Aorta (tissue), 5 donors: ENCODE results near the gene TRIM28. TPM values are rescaled to one million over a fixed set of nuclear protein-coding genes. Genes with fewer than 3 reads are reported as not detected.

Experiments
- ATAC-seq: fragments of 200-7000 bp; cut with Tn5 transposase; one replicate; pipeline ENCODE4 v1.9.1; 2022; ENCODE audit warnings: moderate library complexity; ENCODE audit not compliant: low FRiP score
- DNase-seq, 2 donors: peaks; one replicate each; pipeline ENCODE4 v3.0.0-alpha.2; 2020
- H3K27ac ChIP-seq, 2 donors: one replicate each; pipeline ENCODE4 v1.5.1; 2013; ENCODE audit warnings: low read length in 2 of 2, mild to moderate bottlenecking in 2 of 2, moderate library complexity in 2 of 2, control low read depth in 1 of 2, inconsistent platforms in 1 of 2, low read depth in 1 of 2
- H3K27me3 ChIP-seq, 2 donors: one replicate each; pipeline ENCODE4 v1.6.1; 2013; ENCODE audit warnings: control low read depth in 1 of 2, low read length in 1 of 2, mild to moderate bottlenecking in 1 of 2, moderate library complexity in 1 of 2; ENCODE audit not compliant: insufficient read depth in 2 of 2, control insufficient read depth in 1 of 2
- H3K36me3 ChIP-seq, 2 donors: one replicate each; pipeline ENCODE4 v1.6.1; 2013; ENCODE audit warnings: control low read depth in 1 of 2, low read length in 1 of 2, mild to moderate bottlenecking in 1 of 2; ENCODE audit not compliant: insufficient read depth in 2 of 2, control insufficient read depth in 1 of 2
- H3K4me1 ChIP-seq, 2 donors: one replicate each; pipeline ENCODE4 v1.6.1; 2013; ENCODE audit warnings: low read length in 2 of 2, control low read depth in 1 of 2, mild to moderate bottlenecking in 1 of 2, moderate library complexity in 1 of 2; ENCODE audit not compliant: insufficient read depth in 2 of 2, control insufficient read depth in 1 of 2
- H3K4me3 ChIP-seq, 2 donors: one replicate each; pipeline ENCODE4 v1.5.1; 2013; ENCODE audit warnings: low read length in 2 of 2, control low read depth in 1 of 2, mild to moderate bottlenecking in 1 of 2
- H3K9me3 ChIP-seq: one replicate; pipeline ENCODE4 v1.6.1; 2013; ENCODE audit warnings: mild to moderate bottlenecking, low read length; ENCODE audit not compliant: control insufficient read depth
- WGBS, 2 donors: extraction: QIAGEN DNeasy Blood & Tissue Kit; methylation state at CpG; one replicate each; pipeline ENCODE4 v1.1.7; 2013; 5-methylcytosine and 5-hydroxymethylcytosine counted together
- intact Hi-C, 2 donors: fragments of 100-400 bp; cut with DNase I; formaldehyde crosslinking; loops; one replicate each; pipeline versions ENCODE4 v1.14.2 to v1.15.0; 2022
- polyA plus RNA-seq, 2 donors: library from polyadenylated mRNA; stranded (reverse); fragments of 200-250 nt; gene quantifications; one replicate each; pipeline ENCODE4 v1.2.3, GENCODE V29; 2013
- total RNA-seq, 2 donors: library from RNA; stranded (reverse); fragmentation: NEBNext Ultra II Directional; extraction: Animal tissue kit (Norgen Biotek cat#: 25700); gene quantifications; one replicate each; pipeline ENCODE4 v1.2.1, GENCODE V29; 2021
- donor health status: healthy with polysubstance abuse.
- donor health status: Bipolar disorder and iron deficiency.
- donor health status: DM: no; HTN: no; CAD: no.
- donor health status: DM: no; HTN: no; CAD: no.
- donor health status: DM: yes; HTN: yes; CAD: no.

The TRIM28 gene
- total and polyA plus RNA-seq, 4 donors: 76.5 to 210 (median 173) TPM

GRCh38 chr19:58545286-58546018 lies 1.6 kb downstream of the TRIM28 start:
- H3K27me3 ChIP-seq: no peaks in the 10 kb centered on the region
- peak overlapping the region; percentile 92 to 93 for H3K4me3 ChIP-seq
- DNase-seq: no peak
- intact Hi-C loops: no loop called here
- no peak overlapping the region for H3K27ac ChIP-seq
- no peaks in the 10 kb centered on the region for H3K9me3 ChIP-seq
- WGBS, 2 donors: 6 to 9% methylated on average over 21 of the region's 21 CpGs
- ATAC-seq: no peak
- H3K4me1 ChIP-seq: no peaks in the 10 kb centered on the region
- H3K36me3 ChIP-seq: peaks cover 3 to 17% of the 10 kb centered on the region in 2 donors

GRCh38 chr19:58546019-58546530 lies 2.2 kb downstream of the TRIM28 start:
- Histone ChIP-seq H3K4me3 (peak overlapping the region in 1 of 2 donors; percentile 93), H3K9me3 (no peaks in the 10 kb centered on the region), H3K27ac (no peak overlapping the region), H3K4me1 (no peaks in the 10 kb centered on the region), H3K36me3 (peaks cover 3 to 19% of the 10 kb centered on the region in 2 donors), H3K27me3 (no peaks in the 10 kb centered on the region)
- intact Hi-C loops: no loop called here
- ATAC-seq (no peak), DNase-seq (no peak)
- 16 to 35% methylated on average over 1 of the region's 1 CpG for WGBS, 2 donors

- ATAC-seq (no peak), DNase-seq (no peak)
- Histone ChIP-seq H3K9me3 (no peaks in the 10 kb centered on the region), H3K4me3 (no peak overlapping the region), H3K4me1 (no peaks in the 10 kb centered on the region), H3K27me3 (no peaks in the 10 kb centered on the region), H3K36me3 (peaks cover 3 to 19% of the 10 kb centered on the region in 2 donors), H3K27ac (no peak overlapping the region)
- intact Hi-C loops: no loop called here
- 83 to 84% methylated on average over 18 of the region's 18 CpGs for WGBS, 2 donors
These were observed 3.8 kb downstream of the TRIM28 start for GRCh38 chr19:58547323-58548312.

GRCh38 chr19:58548859-58549663 lies 5.2 kb downstream of the TRIM28 start:
- DNase-seq (no peak), ATAC-seq (no peak)
- Histone ChIP-seq H3K4me3 (no peak overlapping the region), H3K27me3 (no peaks in the 10 kb centered on the region), H3K36me3 (peaks cover 3 to 19% of the 10 kb centered on the region in 2 donors), H3K9me3 (no peaks in the 10 kb centered on the region), H3K4me1 (no peaks in the 10 kb centered on the region), H3K27ac (no peak overlapping the region)
- intact Hi-C loops: no loop called here
- 87 to 89% methylated on average over 20 of the region's 20 CpGs for WGBS, 2 donors

- Histone ChIP-seq H3K27me3 (no peaks in the 10 kb centered on the region), H3K4me3 (no peak overlapping the region), H3K36me3 (peaks cover 3 to 19% of the 10 kb centered on the region in 2 donors), H3K4me1 (no peaks in the 10 kb centered on the region), H3K9me3 (no peaks in the 10 kb centered on the region), H3K27ac (no peak overlapping the region)
- intact Hi-C loops: no loop called here
- WGBS, 2 donors: 81 to 83% methylated on average over 11 of the region's 11 CpGs
- ATAC-seq: no peak
- DNase-seq: no peak
These were observed 5.9 kb downstream of the TRIM28 start for GRCh38 chr19:58549664-58550361.

- DNase-seq: no peak
- Histone ChIP-seq H3K36me3 (peaks cover 3 to 19% of the 10 kb centered on the region in 2 donors), H3K4me1 (no peaks in the 10 kb centered on the region)
These were observed 6.7 kb downstream of the TRIM28 start for GRCh38 chr19:58550362-58551122.

GRCh38 chr19:58551123-58551497 lies 7.2 kb downstream of the TRIM28 start:
- Histone ChIP-seq H3K27ac (no peak overlapping the region), H3K9me3 (no peaks in the 10 kb centered on the region), H3K36me3 (peaks cover 3 to 19% of the 10 kb centered on the region in 2 donors), H3K4me1 (no peaks in the 10 kb centered on the region), H3K27me3 (no peaks in the 10 kb centered on the region), H3K4me3 (no peak overlapping the region)
- 24 to 42% methylated on average over 1 of the region's 1 CpG for WGBS, 2 donors
- DNase-seq (no peak), ATAC-seq (no peak)
- intact Hi-C loops: no loop called here

More at GRCh38 chr19:58550362-58551122, 6.7 kb downstream of the TRIM28 start:
- Histone ChIP-seq H3K27me3 (no peaks in the 10 kb centered on the region), H3K27ac (no peak overlapping the region), H3K4me3 (no peak overlapping the region), H3K9me3 (no peaks in the 10 kb centered on the region)
- ATAC-seq: no peak
- 81 to 87% methylated on average over 13 of the region's 13 CpGs for WGBS, 2 donors
- intact Hi-C loops: no loop called here
